ENCODE measurements around the gene PPIL1. TPM values are rescaled to one million over a fixed set of nuclear protein-coding genes. Genes with fewer than 3 reads are reported as not detected.

PPIL1 gene
- total and polyA plus RNA-seq, 2 of the 8 experiments (the other 6 are each of a cell fraction or from before 2014, with no cell fraction given) = 83.7 to 86.5 TPM

DNA sequence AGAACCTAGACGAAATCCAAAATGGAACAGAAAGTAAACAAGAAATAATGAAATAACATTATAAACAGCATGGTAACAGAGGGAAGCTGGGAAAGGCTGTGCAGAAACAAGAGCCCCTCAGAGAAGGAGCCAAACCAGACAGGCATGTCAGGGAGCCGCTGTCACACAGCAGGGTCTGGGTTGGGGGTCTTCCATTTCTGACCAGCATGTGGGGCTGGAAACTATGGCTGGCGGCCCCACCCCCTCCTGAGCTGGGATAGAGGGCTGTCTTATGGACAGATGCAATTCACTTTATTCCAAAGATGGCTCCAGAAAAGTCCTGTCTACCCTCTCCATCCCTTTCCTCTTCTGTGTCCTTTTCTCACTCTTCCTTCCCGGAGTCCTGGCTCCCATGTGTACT, 38.5 kb upstream of the PPIL1 start:
- H3K9me3 ChIP-seq (ENCODE audit: insufficient read depth in 2 of 2, low read depth in 1 of 2, low read length in 1 of 2) = no peaks in the 10 kb centered on the region
- DNase-seq (ENCODE audit: low read depth in 1 of 2, low spot score in 2 of 2) (no peak), FAIRE-seq (no peak)
- no peaks in the 10 kb centered on the region for H3K79me2 ChIP-seq (ENCODE audit: control insufficient read depth in 1 of 2, insufficient read depth in 2 of 2, low read length in 2 of 2)
- H3K14ac ChIP-seq (ENCODE audit: insufficient read length) = no peak overlapping the region
- POLR2A ChIA-PET (ENCODE audit: partially characterized antibody) = interaction anchor here (1.8 to 2.0 kb wide), 3 partner anchors 28 to 50 kb away, joined by 4 to 9 read pairs (median 4); partner anchors contain the start of gene PPIL1
- H3K4me2 ChIP-seq (ENCODE audit: insufficient read depth in 1 of 2, low read depth in 2 of 2, low read length in 2 of 2) = no peak overlapping the region
- H3K23me2 ChIP-seq (ENCODE audit: low read depth, low read length) = no peaks in the 10 kb centered on the region
- 84% methylated on average over 4 of the region's 4 CpGs; no CpG with 5 or more reads in 1 of the 2 experiments for WGBS, 2 experiments (ENCODE audit: extremely low coverage in 1 of 2, insufficient coverage in 1 of 2, insufficient read length in 1 of 2, insufficient replicate concordance in 2 of 2, low coverage in 1 of 2, low lambda C conversion rate in 2 of 2, missing lambda C conversion rate in 1 of 2)
- H2AK5ac ChIP-seq (ENCODE audit: low read depth, low read length) = no peak overlapping the region
- H3K36me3 ChIP-seq (ENCODE audit: control insufficient read depth in 2 of 4, insufficient read depth in 4 of 4, low read length in 3 of 4) = no peaks in the 10 kb centered on the region
- no peak overlapping the region for H3K9ac ChIP-seq (replicated peaks in 1 of 4; ENCODE audit: extremely low read depth in 1 of 4, low read depth in 3 of 4, low read length in 3 of 4)
- H2BK12ac ChIP-seq (ENCODE audit: low read depth, low read length) = no peak overlapping the region
- H3K56ac ChIP-seq (replicated peaks; ENCODE audit: insufficient read length, low read depth, low read length) = no peak overlapping the region
- H3K4ac ChIP-seq (replicated peaks; ENCODE audit: insufficient read length, low read depth, low read length) = no peak overlapping the region
- no peaks in the 10 kb centered on the region for H4K20me1 ChIP-seq (replicated peaks in 1 of 2; ENCODE audit: control insufficient read depth in 1 of 2, insufficient read depth in 2 of 2, low read length in 2 of 2)
- no peak overlapping the region for H2AFZ ChIP-seq (ENCODE audit: low read length)
- H4K8ac ChIP-seq (ENCODE audit: extremely low read depth, insufficient read depth, low read length) = no peak overlapping the region
- no peak overlapping the region for H3K18ac ChIP-seq (ENCODE audit: extremely low read depth, low read length)
- no peak overlapping the region for H2BK20ac ChIP-seq (ENCODE audit: low read length)
- no peaks in the 10 kb centered on the region; a peak in 1 of 7 replicates for H3K4me1 ChIP-seq (replicated peaks in 1 of 4; ENCODE audit: control insufficient read depth in 3 of 4, insufficient read depth in 4 of 4, low read length in 3 of 4)
- CTCF ChIA-PET (ENCODE audit: partially characterized antibody) = interaction anchor here (0.6 to 3.9 kb wide), 17 partner anchors 10 to 300 kb away, joined by 3 to 50 read pairs (median 9); partner anchors contain the start of genes C6orf89 and PI16
- H4K5ac ChIP-seq (ENCODE audit: insufficient read length, low read depth, low read length) = no peak overlapping the region
- no peak overlapping the region for H3K4me3 ChIP-seq (ENCODE audit: extremely low read depth in 1 of 4, insufficient read depth in 2 of 4, low read depth in 3 of 4, low read length in 4 of 4)
- no peak overlapping the region for H2BK5ac ChIP-seq (ENCODE audit: low read depth, low read length)
- no peak overlapping the region for H2BK120ac ChIP-seq (replicated peaks; ENCODE audit: low read depth, low read length)
- H4K91ac ChIP-seq (replicated peaks; ENCODE audit: insufficient read length, low read length) = no peak overlapping the region
- no peaks in the 10 kb centered on the region for H3K27me3 ChIP-seq (replicated peaks in 1 of 4; ENCODE audit: control insufficient read depth in 3 of 4, extremely low read depth in 1 of 4, insufficient read depth in 3 of 4, low read length in 3 of 4)
- no peaks in the 10 kb centered on the region for H3K79me1 ChIP-seq (ENCODE audit: low read depth, low read length)
- no peak overlapping the region for H2BK15ac ChIP-seq (ENCODE audit: low read length)
- H3K27ac ChIP-seq (ENCODE audit: low read depth, low read length) = no peak overlapping the region
- H3K23ac ChIP-seq (ENCODE audit: insufficient read length) = no peak overlapping the region
- TF ChIP-seq, protein P1, sequence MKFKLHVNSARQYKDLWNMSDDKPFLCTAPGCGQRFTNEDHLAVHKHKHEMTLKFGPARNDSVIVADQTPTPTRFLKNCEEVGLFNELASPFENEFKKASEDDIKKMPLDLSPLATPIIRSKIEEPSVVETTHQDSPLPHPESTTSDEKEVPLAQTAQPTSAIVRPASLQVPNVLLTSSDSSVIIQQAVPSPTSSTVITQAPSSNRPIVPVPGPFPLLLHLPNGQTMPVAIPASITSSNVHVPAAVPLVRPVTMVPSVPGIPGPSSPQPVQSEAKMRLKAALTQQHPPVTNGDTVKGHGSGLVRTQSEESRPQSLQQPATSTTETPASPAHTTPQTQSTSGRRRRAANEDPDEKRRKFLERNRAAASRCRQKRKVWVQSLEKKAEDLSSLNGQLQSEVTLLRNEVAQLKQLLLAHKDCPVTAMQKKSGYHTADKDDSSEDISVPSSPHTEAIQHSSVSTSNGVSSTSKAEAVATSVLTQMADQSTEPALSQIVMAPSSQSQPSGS (IDR thresholded peaks at IDR 0.05; ENCODE audit: low read length) = no peak
- TF ChIP-seq TEAD4 (IDR thresholded peaks at IDR 0.05; ENCODE audit: low read depth, low read length) = no peak
- no peak for TF ChIP-seq HDAC2 (IDR thresholded peaks at IDR 0.05; ENCODE audit: borderline replicate concordance in 1 of 2, low read depth in 2 of 2, low read length in 2 of 2)
- no peak for TF ChIP-seq EP300 (IDR thresholded peaks at IDR 0.05; ENCODE audit: borderline replicate concordance in 1 of 2, low read depth in 2 of 2, low read length in 2 of 2)
- no peak for TF ChIP-seq CHD2 (IDR thresholded peaks at IDR 0.05; ENCODE audit: low read length)
- no peak for TF ChIP-seq NRF1 (IDR thresholded peaks at IDR 0.05; ENCODE audit: low read depth, low read length)
- no peak for TF ChIP-seq GABPA (IDR thresholded peaks at IDR 0.05; ENCODE audit: borderline replicate concordance, insufficient read depth, low read length)
- no peak for TF ChIP-seq CBX8 (IDR thresholded peaks at IDR 0.05; ENCODE audit: borderline replicate concordance, low read depth, low read length)
- no peak for TF ChIP-seq RFX5 (IDR thresholded peaks at IDR 0.05; ENCODE audit: borderline replicate concordance, low read depth, low read length)
- TF ChIP-seq JUND (IDR thresholded peaks at IDR 0.05; ENCODE audit: low read length) = no peak
- no peak for TF ChIP-seq SP4 (IDR thresholded peaks at IDR 0.05; ENCODE audit: low read length)
- TF ChIP-seq POLR2AphosphoS5 (IDR thresholded peaks at IDR 0.05; ENCODE audit: low read depth, low read length) = no peak
